Duodenal mucosa (tissue), 2 donors: Measurements from ENCODE around the gene HSP90B1.

ENCODE experiments used
- H3K27ac ChIP-seq: one replicate; pipeline ENCODE4 v1.7.0; 2013; ENCODE audit warnings: low read depth, low read length
- H3K27me3 ChIP-seq, 2 donors: one replicate each; pipeline ENCODE4 v1.7.0; 2013; ENCODE audit warnings: low read length in 2 of 2, control low read depth in 1 of 2; ENCODE audit not compliant: insufficient read depth in 2 of 2, control insufficient read depth in 1 of 2
- H3K36me3 ChIP-seq, 2 donors: one replicate each; pipeline ENCODE4 v1.7.0; 2013; ENCODE audit warnings: low read length in 2 of 2, control low read depth in 1 of 2; ENCODE audit not compliant: insufficient read depth in 2 of 2, control insufficient read depth in 1 of 2
- H3K4me1 ChIP-seq, 2 donors: one replicate each; pipeline ENCODE4 v1.7.0; 2013; ENCODE audit warnings: low read length in 2 of 2, control low read depth in 1 of 2; ENCODE audit not compliant: insufficient read depth in 2 of 2, control insufficient read depth in 1 of 2
- H3K4me3 ChIP-seq, 2 donors: one replicate each; pipeline ENCODE4 v1.7.0; 2013; ENCODE audit warnings: low read length in 2 of 2, low read depth in 1 of 2
- H3K9ac ChIP-seq, 2 donors: one replicate each; pipeline ENCODE4 v1.7.0; 2013; ENCODE audit warnings: low read length in 2 of 2, low read depth in 1 of 2
- H3K9me3 ChIP-seq, 2 donors: one replicate each; pipeline ENCODE4 v1.7.0; 2013; ENCODE audit warnings: low read length in 2 of 2, control low read depth in 1 of 2; ENCODE audit not compliant: control insufficient read depth in 1 of 2

The HSP90B1 gene

DNA sequence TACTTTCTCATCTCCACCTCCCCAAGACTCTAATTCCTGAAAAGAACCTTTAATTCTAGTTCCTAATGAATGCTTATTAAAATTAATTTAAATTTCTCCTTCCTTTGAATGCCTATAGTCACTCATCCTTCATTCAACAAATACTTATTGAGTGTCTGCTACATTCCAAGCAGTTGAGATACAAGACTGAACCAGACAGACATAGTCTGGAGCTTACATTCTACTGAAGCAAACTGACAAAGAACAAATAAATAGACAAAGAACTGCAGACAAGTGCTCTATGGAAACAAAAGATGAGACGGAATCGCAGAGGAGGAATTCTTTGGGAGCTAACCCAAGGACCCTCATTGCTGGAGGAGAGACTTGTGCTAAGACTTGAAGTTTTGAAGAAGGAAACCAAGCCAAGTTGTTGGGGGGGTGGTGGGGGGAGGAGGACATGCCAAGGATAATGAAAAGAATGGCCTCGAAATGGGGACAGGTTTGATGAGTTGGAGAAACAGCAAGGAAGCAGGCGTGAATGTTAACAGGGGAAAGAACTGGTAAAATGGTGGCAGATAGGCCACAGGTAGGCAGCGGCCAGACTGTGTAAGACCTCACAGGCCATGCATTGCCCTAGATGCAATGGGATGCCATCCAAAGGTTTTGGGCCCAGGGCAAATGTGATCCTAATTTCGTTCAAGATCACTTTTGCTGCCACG, 25.8 kb downstream of the HSP90B1 start:
- no peak overlapping the region for H3K27ac ChIP-seq

DNA sequence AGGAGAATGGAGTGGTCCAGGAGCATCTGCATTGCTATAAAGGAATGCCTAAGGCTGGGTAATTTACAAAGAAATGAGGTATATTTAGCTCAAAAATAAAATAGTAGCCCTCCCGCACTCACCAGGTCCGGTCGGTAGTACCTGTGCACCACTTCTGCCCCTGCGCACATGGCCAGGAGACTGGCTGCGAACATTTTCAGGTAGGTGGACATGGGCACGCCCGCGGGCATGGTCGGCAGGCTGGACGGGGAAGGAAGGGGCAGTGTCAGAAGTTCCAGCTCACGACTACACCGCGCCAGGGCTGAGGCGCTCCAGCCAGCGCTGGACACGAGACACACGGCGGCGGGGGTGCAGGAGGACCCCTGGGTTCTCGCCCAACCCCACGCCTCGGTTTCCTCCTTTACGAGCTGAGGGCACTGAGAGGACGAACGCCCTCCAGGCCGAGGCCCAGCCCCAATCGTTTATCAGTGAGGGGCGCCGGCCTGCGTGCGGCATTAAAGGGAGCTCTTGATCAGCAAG, 26.4 kb downstream of the HSP90B1 start:
- H3K27me3 ChIP-seq: no peaks in the 10 kb centered on the region
- peaks cover 0 to 30% of the 10 kb centered on the region in 2 donors for H3K36me3 ChIP-seq
- peaks cover 8 to 11% of the 10 kb centered on the region in 2 donors for H3K4me1 ChIP-seq
- H3K9me3 ChIP-seq: no peaks in the 10 kb centered on the region
- peak overlapping the region; percentile 70 for H3K27ac ChIP-seq
- H3K4me3 ChIP-seq: peak overlapping the region; percentile 76 to 95
- H3K9ac ChIP-seq: peak overlapping the region; percentile 67 to 90

More for the DNA sequence above, 25.8 kb downstream of the HSP90B1 start:
- H3K4me1 ChIP-seq: peaks cover 8 to 11% of the 10 kb centered on the region in 2 donors
- peak overlapping the region; percentile 76 to 95 for H3K4me3 ChIP-seq
- H3K9ac ChIP-seq: peak overlapping the region; percentile 67 to 90
- H3K27me3 ChIP-seq: no peaks in the 10 kb centered on the region
- no peaks in the 10 kb centered on the region for H3K9me3 ChIP-seq
- peaks cover 0 to 34% of the 10 kb centered on the region in 2 donors for H3K36me3 ChIP-seq

GRCh38 chr12:103957865-103958388, 27.7 kb downstream of the HSP90B1 start:
- Histone ChIP-seq H3K4me3 (peak overlapping the region; percentile 76 to 95), H3K36me3 (peaks cover 0 to 17% of the 10 kb centered on the region in 2 donors), H3K27me3 (no peaks in the 10 kb centered on the region), H3K9me3 (no peaks in the 10 kb centered on the region), H3K9ac (no peak overlapping the region), H3K4me1 (peaks cover 8 to 11% of the 10 kb centered on the region in 2 donors), H3K27ac (peak overlapping the region; percentile 40)

DNA sequence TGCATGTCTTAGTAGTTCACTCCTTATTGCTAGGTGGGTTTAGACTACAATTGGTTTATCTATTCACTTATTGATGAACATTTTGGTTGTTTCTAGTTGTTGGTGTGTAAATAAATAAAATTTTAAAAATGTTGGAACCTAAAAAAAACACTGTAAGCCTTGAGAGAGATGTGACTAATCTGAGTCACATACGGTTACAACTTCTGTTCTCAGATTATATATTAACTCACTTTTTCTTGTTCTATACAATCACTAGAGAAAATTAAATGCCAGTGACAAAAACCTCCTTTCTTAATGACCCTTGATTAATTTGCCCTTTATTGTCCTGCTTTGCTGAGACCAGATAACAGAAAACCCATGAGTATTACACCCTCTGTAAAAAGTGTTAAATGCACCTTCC, 28.4 kb downstream of the HSP90B1 start:
- H3K27ac ChIP-seq: no peak overlapping the region
- peaks cover 8 to 11% of the 10 kb centered on the region in 2 donors for H3K4me1 ChIP-seq
- peaks cover 0 to 10% of the 10 kb centered on the region in 2 donors for H3K36me3 ChIP-seq
- no peaks in the 10 kb centered on the region for H3K9me3 ChIP-seq
- H3K9ac ChIP-seq: no peak overlapping the region
- H3K4me3 ChIP-seq: no peak overlapping the region
- no peaks in the 10 kb centered on the region for H3K27me3 ChIP-seq

- Histone ChIP-seq H3K9ac (no peak overlapping the region), H3K4me3 (no peak overlapping the region), H3K27me3 (no peaks in the 10 kb centered on the region), H3K4me1 (peaks cover 14 to 18% of the 10 kb centered on the region in 2 donors), H3K9me3 (no peaks in the 10 kb centered on the region), H3K36me3 (no peaks in the 10 kb centered on the region), H3K27ac (no peak overlapping the region)
Observed at GRCh38 chr12:103960616-103961227, 30.5 kb downstream of the HSP90B1 start.

- Histone ChIP-seq H3K27ac (no peak overlapping the region), H3K9me3 (no peaks in the 10 kb centered on the region), H3K4me1 (peaks cover 13 to 15% of the 10 kb centered on the region in 2 donors), H3K36me3 (no peaks in the 10 kb centered on the region), H3K27me3 (no peaks in the 10 kb centered on the region), H3K4me3 (no peak overlapping the region), H3K9ac (no peak overlapping the region)
Observed at GRCh38 chr12:103962493-103962892, 32.3 kb downstream of the HSP90B1 start.

DNA sequence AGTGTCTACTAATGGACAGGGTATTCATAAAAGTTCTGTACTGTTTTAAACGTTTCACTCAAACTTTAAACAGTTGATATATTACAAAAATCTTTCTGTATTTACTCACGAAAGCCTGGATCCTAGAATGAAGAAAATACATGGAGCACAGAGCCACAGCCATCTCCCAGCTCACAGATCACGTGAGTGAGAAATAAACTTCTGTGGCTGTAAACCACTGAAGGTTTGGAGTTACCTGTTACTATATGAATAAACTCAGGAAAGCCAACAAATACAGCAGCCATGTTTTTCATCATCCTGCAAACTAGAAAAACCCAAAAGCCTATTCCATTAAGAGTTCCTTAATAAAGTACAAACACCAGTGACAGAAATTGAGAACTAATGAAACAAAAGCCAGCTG, 34.6 kb downstream of the HSP90B1 start:
- Histone ChIP-seq H3K4me1 (peaks cover 13 to 15% of the 10 kb centered on the region in 2 donors), H3K27ac (no peak overlapping the region), H3K36me3 (peaks cover 0 to 3% of the 10 kb centered on the region in 2 donors), H3K9me3 (no peaks in the 10 kb centered on the region), H3K9ac (peak overlapping the region; percentile 98 to 99), H3K4me3 (peak overlapping the region; percentile 97 to 99), H3K27me3 (no peaks in the 10 kb centered on the region)

GRCh38 chr12:103965255-103965589, 35.0 kb downstream of the HSP90B1 start:
- H3K4me1 ChIP-seq: peaks cover 13 to 15% of the 10 kb centered on the region in 2 donors
- H3K36me3 ChIP-seq: peaks cover 0 to 3% of the 10 kb centered on the region in 2 donors
- peak overlapping the region; percentile 82 for H3K27ac ChIP-seq
- H3K9me3 ChIP-seq: no peaks in the 10 kb centered on the region
- peak overlapping the region; percentile 98 to 99 for H3K9ac ChIP-seq
- H3K4me3 ChIP-seq: peak overlapping the region; percentile 97 to 99
- H3K27me3 ChIP-seq: no peaks in the 10 kb centered on the region

GRCh38 chr12:103965590-103966504, 35.6 kb downstream of the HSP90B1 start, which contains the start of gene TDG:
Gene TDG, plus strand, starts transcription at chr12:103965872. Its CDS starts 166 bp downstream, at chr12:103966038.
- Histone ChIP-seq H3K27ac (peak within 1 kb of the TSS; percentile 90), H3K4me3 (peak within 1 kb of the TSS; percentile 97 to 99), H3K27me3 (no peaks in the 10 kb centered on the region), H3K4me1 (peaks cover 13 to 15% of the 10 kb centered on the region in 2 donors), H3K9ac (peak within 1 kb of the TSS; percentile 98 to 99), H3K9me3 (no peaks in the 10 kb centered on the region), H3K36me3 (peaks cover 0 to 3% of the 10 kb centered on the region in 2 donors)
